GM13977 (cell line): ENCODE measurements around the gene RAD9A.
A peak's percentile ranks its signal among the peaks of the same experiment; 100 is the strongest.

Experiments used
- DNase-seq: peaks from one replicate; pipeline ENCODE4 v3.0.0; 2012; ENCODE audit warnings: low spot score
- in situ Hi-C: fragments of 300-500 bp; cut with MboI; formaldehyde crosslinking; loops from one replicate; pipeline ENCODE4 v1.12.0; 2022; ENCODE audit warnings: low sequenced_read_pairs, low pct_unique_long_range_greater_than_20kb, mixed read lengths, inconsistent platforms; ENCODE audit not compliant: unreplicated experiment
- TF ChIP-seq, protein P1 (sequence below): IDR thresholded peaks from 2 replicates; pipeline ENCODE4 v1.5.1; 2012; ENCODE audit warnings: mild to moderate bottlenecking, control low read depth; ENCODE audit not compliant: insufficient read depth; ENCODE audit errors: extremely low read depth, missing control alignments

Gene RAD9A

DNA sequence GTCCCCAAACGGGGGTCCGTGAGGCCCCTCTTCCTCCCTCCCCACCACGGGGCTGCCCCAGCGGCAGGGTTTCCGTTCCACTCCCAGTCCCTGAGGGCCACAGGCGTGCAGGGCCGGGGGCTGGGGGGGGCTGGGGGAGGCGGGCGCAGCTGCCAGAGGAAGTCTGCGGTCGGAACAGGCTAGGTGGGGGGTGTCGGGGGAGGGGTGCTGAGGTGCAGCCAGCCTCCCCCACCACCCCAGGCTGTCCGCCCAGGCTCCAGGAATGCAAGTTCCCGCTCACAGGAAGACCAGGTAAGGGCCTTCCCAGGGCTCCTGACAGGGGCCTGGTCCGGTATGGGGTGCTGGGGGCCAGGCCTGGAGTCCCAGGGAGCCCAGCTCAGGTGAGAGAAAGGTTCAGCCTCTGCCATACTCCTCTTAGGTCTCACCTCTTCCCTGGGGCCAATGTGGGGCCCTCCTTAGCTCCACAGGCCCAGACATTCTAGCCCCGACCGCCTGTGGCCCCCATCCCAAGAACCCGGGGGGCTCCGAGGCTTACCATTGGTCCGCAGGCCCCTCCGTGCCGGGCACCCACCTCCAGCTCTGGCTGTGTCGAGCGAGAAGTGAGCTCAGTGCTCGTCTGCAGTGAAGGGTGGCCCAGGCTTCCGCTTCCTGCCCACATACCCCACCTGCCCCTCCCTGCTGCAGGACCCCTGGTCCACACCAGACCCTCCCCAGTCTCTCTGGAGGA is 45.5 kb downstream of the RAD9A start, which contains the start of gene PTPRCAP:
Gene PTPRCAP (minus strand): TSS at position 601 of the 727 bp plus-strand sequence. CDS start 63 bp downstream, at position 538.
- TF ChIP-seq, protein P1, sequence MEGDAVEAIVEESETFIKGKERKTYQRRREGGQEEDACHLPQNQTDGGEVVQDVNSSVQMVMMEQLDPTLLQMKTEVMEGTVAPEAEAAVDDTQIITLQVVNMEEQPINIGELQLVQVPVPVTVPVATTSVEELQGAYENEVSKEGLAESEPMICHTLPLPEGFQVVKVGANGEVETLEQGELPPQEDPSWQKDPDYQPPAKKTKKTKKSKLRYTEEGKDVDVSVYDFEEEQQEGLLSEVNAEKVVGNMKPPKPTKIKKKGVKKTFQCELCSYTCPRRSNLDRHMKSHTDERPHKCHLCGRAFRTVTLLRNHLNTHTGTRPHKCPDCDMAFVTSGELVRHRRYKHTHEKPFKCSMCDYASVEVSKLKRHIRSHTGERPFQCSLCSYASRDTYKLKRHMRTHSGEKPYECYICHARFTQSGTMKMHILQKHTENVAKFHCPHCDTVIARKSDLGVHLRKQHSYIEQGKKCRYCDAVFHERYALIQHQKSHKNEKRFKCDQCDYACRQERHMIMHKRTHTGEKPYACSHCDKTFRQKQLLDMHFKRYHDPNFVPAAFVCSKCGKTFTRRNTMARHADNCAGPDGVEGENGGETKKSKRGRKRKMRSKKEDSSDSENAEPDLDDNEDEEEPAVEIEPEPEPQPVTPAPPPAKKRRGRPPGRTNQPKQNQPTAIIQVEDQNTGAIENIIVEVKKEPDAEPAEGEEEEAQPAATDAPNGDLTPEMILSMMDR, result no peak
- in situ Hi-C loops, result no loop called here
- DNase-seq, result peak; percentile 85

DNA sequence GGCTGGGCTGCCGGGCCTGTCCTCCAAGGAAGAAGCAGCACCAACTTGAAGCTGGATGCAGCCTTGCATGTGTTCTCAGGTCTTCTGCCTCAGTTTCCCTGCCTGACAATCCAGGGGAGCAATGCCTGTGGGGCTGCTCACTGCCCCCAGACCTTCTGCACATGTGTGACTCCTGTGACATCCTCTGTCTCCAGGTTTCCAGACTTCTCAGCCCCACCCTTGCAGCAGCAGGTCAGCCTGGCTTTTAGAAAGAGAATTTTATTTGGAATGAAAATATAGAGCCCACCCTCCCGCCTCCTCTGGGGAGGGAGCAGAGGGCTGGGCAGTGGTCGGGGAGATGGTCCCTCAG is 46.0 kb downstream of the RAD9A start:
- in situ Hi-C loops, result no loop called here
- TF ChIP-seq, protein P1, result no peak
- DNase-seq, result no peak

DNA sequence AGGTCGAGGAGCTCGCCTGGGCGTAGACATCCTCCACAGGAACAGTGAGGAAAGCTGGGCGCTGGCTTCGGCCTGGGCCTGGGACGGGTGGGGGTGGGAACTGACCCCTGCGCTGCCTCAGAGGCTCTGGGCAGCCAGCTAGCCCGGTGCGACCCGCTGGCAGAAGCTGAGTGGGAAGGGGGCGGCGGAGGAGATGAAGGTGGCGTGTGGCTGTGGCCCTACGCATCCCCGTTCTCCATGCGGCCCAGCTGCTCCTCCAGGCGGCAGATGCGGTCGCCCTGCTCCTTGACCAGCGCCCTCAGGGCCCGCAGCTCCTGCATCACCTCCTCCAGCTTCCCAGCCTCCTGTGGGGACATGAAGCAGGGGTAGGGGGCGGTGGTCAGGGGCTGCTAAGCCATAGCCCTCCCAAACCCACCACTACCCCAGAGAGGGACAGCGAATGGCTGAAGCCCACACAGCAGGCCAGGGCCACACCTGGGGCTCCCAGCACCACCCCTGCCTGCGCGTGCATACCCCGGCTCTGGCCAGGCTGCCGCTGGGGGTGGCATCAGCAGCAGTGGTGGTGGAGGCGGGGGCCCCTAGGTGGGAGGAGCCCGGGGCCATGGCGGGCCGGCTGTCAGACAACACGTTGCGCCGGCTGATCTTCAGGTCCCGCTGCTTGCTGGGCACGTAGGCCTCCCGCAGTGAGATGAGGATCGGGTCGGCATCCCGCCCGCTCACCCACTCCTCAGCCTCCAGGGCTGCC is 46.5 kb downstream of the RAD9A start:
- TF ChIP-seq, protein P1, result no peak
- in situ Hi-C loops, result no loop called here
- no peak for DNase-seq

DNA sequence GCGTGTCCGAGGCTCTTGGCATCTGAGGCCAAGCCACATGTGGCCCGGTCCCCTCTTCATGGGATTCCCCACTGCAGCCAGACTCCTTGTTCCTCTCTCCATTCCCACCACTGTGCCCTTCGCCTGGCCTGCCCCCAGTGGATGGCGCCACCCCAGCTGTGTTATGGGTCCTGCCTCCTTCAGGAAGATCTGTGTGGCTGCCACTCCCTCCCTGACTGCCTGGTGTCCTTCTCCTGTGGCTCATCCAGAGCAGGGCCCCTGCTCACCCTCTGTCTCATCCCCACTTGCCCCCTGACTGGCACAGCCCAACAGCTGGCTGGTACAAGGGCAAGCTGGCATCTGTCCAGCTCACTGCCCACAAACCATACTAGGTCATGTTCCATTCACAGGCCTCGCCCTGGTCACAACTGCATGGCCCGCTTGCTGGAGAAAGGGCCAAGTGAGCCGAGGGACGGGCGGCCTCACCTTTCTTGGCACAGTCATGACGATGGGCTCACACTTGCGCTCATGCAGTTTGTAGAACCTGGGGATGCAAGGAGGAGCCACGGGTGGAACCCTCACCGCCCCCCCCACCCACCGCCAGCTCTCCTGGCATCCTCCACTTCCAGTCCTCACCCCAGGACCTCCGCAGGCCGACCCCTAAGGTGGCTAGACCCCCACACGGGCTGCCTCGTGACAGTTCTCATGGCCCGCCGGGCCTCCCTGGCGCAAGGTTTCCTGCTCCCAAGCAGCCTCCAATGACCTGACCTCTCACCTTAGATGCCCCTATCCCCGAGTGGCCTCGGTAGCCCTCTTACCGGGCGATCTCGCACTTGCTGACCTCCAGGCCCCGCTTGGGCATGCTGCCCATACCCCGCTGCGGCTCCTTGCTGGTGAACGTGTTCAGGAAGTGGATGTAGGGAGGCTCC is 47.8 kb downstream of the RAD9A start:
- no peak for DNase-seq
- in situ Hi-C loops, result no loop called here
- TF ChIP-seq, protein P1, result peak; percentile 49

DNA sequence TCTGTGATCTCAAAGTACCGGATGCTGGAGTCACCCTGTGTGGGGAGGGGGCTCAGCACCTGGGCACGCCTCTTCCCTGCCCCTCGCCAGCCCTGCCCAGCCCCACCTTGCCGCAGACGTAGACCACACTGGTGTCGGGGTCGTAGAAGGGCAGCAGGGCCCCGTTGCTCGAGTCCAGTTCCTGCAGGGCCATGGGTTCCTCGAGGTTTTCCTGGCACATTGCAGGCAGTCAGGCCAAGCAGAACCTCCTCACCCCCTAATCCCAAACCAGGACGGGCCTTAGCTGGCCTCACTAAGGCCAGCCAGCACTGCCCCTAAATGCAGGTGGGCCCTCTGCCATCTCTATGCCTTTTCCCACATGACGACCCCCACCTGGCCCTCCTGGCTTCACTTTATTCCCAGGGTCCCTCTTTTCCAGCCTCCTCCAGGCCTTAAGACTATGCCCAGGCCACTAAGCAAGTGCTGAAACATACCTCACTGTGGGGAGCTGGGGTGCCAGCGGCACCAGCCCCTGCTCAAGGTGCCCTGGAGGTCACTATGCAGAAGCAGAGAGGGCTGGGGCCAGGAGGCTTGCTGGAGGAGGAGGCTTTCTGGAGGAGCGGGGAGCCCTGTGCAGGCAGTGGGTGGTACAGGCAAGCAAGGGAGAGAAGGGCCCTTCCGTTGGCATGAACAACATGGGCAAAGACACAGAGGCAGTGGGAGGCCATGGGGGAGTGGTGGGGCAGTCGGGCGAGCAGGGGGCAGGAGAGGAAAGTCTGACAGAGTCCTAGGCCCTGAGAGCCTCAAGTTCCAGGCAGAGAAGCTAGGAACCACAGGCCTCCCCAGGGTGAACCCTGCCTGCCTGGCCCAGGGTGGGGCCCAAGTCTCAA is 48.7 kb downstream of the RAD9A start:
- in situ Hi-C loops, result no loop called here
- TF ChIP-seq, protein P1, result no peak
- no peak for DNase-seq
